OCI-LY3 (cell line): Measurements from ENCODE around the gene IPO11.
"Not testable (repeated sequence)": the region's sequence is repeated elsewhere in the genome, so short reads cannot be mapped to it uniquely, and the experiment has no call there.

Experiments used
- H2AFZ ChIP-seq: fragments of 200-600, 300-600 bp; shearing (Covaris generic); 2 replicates; pipeline ENCODE4 v1.6.0; 2014; ENCODE audit warnings: antibody characterized with exemption, low read depth, low read length
- H3K27ac ChIP-seq: fragments of 200-600, 300-600 bp; sonication (generic); 2 replicates; pipeline ENCODE4 v1.5.1; 2014; ENCODE audit warnings: mild to moderate bottlenecking, low read length, moderate library complexity, mixed read lengths
- H3K27me3 ChIP-seq: fragments of 200-600, 300-600 bp; sonication (generic); 2 replicates; pipeline ENCODE4 v1.6.1; 2014; ENCODE audit warnings: low read depth, low read length, mixed read lengths
- H3K36me3 ChIP-seq: fragments of 200-600, 300-600 bp; sonication (generic); replicated peaks from 2 replicates; pipeline ENCODE3; 2014; ENCODE audit warnings: low read depth, low read length, mixed read lengths
- H3K4me1 ChIP-seq: fragments of 300-600, 200-600 bp; sonication (generic); 2 replicates; pipeline ENCODE4 v1.6.1; 2014; ENCODE audit warnings: low read length, mixed read lengths
- H3K4me2 ChIP-seq: fragments of 200-600, 300-600 bp; sonication (generic); 2 replicates; pipeline ENCODE4 v1.6.1; 2014; ENCODE audit warnings: low read length, mixed read lengths
- H3K4me3 ChIP-seq: fragments of 300-600, 200-600 bp; sonication (generic); 2 replicates; pipeline ENCODE4 v1.5.1; 2014; ENCODE audit warnings: antibody characterized with exemption, mild to moderate bottlenecking, low read length, moderate library complexity
- H3K79me2 ChIP-seq: fragments of 300-600, 200-600 bp; shearing (Covaris generic); 2 replicates; pipeline ENCODE4 v1.6.1; 2014; ENCODE audit warnings: mild to moderate bottlenecking, low read length, mixed read lengths
- H3K9ac ChIP-seq: fragments of 300-600, 200-600 bp; shearing (Covaris generic); 2 replicates; pipeline ENCODE4 v1.6.0; 2014; ENCODE audit warnings: mild to moderate bottlenecking, low read length, moderate library complexity
- H3K9me3 ChIP-seq: fragments of 200-600, 300-600 bp; shearing (Covaris generic); 2 replicates; pipeline ENCODE4 v1.6.1; 2014; ENCODE audit warnings: low read length, mixed read lengths; ENCODE audit not compliant: insufficient read depth
- H4K20me1 ChIP-seq: fragments of 200-600, 300-600 bp; sonication (generic); 2 replicates; pipeline ENCODE4 v1.6.1; 2016; ENCODE audit warnings: low read length, mixed read lengths; ENCODE audit not compliant: insufficient read depth
- CTCF ChIP-seq: fragments of 200-600, 300-600 bp; sonication (generic); IDR thresholded peaks from 2 replicates; pipeline ENCODE4 v1.5.1; 2014; ENCODE audit warnings: antibody characterized with exemption, low read length, low read depth
- EZH2phosphoT487 ChIP-seq: fragments of 200-600 bp; shearing (Covaris generic); IDR thresholded peaks from 2 replicates; pipeline ENCODE4 v1.6.1; 2018; ENCODE audit warnings: antibody characterized with exemption, mixed run types, low read depth

The IPO11 gene

DNA sequence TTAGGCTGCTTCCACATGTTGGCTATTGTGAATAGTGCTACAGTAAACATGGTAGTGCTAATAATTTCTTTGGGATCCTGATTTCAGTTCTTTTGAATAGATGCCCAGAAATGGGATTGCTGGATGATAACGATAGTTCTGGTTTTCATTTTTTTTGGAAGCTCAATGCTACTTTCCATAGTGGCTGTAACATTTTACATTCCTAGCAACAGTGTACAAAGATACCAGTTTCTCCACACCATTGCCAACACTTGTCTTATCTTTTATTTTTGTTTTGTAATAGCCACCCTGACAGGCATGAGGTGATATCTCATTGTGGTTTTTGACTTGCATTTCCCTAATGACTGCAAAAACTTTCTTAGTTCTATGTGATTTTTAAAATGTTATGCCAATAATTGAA, 97.2 kb downstream of the IPO11 start:
- Histone ChIP-seq H3K27me3 (no peaks in the 10 kb centered on the region), H3K4me3 (no peak overlapping the region), H3K4me2 (no peak overlapping the region), H3K27ac (no peak overlapping the region), H3K79me2 (no peaks in the 10 kb centered on the region), H3K9ac (no peak overlapping the region), H3K4me1 (no peaks in the 10 kb centered on the region), H3K36me3 (peaks cover 5% of the 10 kb centered on the region), H3K9me3 (no peaks in the 10 kb centered on the region), H2AFZ (no peak overlapping the region), H4K20me1 (no peaks in the 10 kb centered on the region)
- TF ChIP-seq CTCF: no peak
- no peak for TF ChIP-seq EZH2phosphoT487

- not testable (repeated sequence) for H3K4me1 ChIP-seq, H3K4me3 ChIP-seq, H3K79me2 ChIP-seq, H2AFZ ChIP-seq, H3K36me3 ChIP-seq, H4K20me1 ChIP-seq, H3K27ac ChIP-seq, H3K9me3 ChIP-seq, H3K27me3 ChIP-seq, H3K9ac ChIP-seq, H3K4me2 ChIP-seq
These were observed 100.5 kb downstream of the IPO11 start for GRCh38 chr5:62513085-62513484.

GRCh38 chr5:62514510-62515119, 102.1 kb downstream of the IPO11 start:
- TF ChIP-seq CTCF: no peak
- TF ChIP-seq EZH2phosphoT487: no peak
- no peaks in the 10 kb centered on the region for H3K4me1 ChIP-seq

DNA sequence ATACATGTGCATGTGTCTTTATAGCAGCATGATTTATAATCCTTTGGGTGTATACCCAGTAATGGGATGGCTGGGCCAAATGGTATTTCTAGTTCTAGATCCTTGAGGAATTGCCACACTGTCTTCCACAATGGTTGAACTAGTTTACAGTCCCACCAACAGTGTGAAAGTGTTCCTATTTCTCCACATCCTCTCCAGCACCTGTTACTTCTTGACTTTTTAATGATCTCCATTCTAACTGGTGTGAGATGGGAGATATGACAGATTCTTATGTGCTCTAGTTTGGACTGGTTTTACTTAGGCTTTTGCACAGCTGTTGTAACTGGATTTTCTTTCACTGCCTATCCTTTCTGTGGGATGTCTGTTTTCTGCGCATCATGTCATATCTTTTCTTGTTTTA, 108.2 kb downstream of the IPO11 start:
- Histone ChIP-seq H3K4me1 (peaks cover 10% of the 10 kb centered on the region), H3K4me2 (0 out of 2 replicates have a peak overlapping the region, but pooled peaks have one; percentile 29)
- H4K20me1 ChIP-seq, H3K9ac ChIP-seq, H3K27ac ChIP-seq, H3K27me3 ChIP-seq, H3K79me2 ChIP-seq, H2AFZ ChIP-seq, H3K4me3 ChIP-seq, H3K36me3 ChIP-seq, H3K9me3 ChIP-seq: not testable (repeated sequence)

More at GRCh38 chr5:62514510-62515119, 102.1 kb downstream of the IPO11 start:
- Histone ChIP-seq H3K36me3 (no peaks in the 10 kb centered on the region), H3K27me3 (no peaks in the 10 kb centered on the region), H3K9ac (no peak overlapping the region), H4K20me1 (no peaks in the 10 kb centered on the region), H3K4me2 (no peak overlapping the region), H3K9me3 (no peaks in the 10 kb centered on the region), H3K79me2 (no peaks in the 10 kb centered on the region), H2AFZ (no peak overlapping the region), H3K27ac (no peak overlapping the region), H3K4me3 (no peak overlapping the region)

DNA sequence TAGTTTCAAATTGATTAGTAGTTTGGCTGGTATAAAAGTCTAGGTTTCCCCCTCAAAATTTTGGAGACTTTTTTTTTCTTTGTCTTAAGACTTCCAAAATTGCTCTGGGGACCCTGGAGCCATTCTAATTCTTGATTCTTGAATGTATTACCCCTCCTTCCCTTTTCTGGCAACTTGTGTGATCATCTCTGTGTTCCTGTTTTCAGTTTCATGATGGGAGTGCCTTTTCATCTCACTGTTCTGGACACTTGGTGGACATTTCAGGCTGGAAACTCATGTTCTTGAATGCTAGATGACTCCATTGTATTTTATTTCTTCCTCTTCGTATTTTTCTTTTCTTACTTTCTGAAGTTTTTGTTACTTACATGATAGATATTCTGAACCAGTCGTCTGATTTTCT, 108.8 kb downstream of the IPO11 start:
- Histone ChIP-seq H3K27ac (no peak overlapping the region), H3K9me3 (no peaks in the 10 kb centered on the region), H2AFZ (no peak overlapping the region), H3K4me1 (peaks cover 10% of the 10 kb centered on the region), H3K79me2 (no peaks in the 10 kb centered on the region), H4K20me1 (no peaks in the 10 kb centered on the region; the same call in 1 of the 2 replicates), H3K27me3 (no peaks in the 10 kb centered on the region), H3K9ac (no peak overlapping the region), H3K4me3 (no peak overlapping the region), H3K36me3 (no peaks in the 10 kb centered on the region), H3K4me2 (peak overlapping the region; percentile 29)
- no peak for TF ChIP-seq CTCF
- no peak for TF ChIP-seq EZH2phosphoT487
